Mesenchymal stem cell (in vitro differentiated cells and primary cell): ENCODE results near the gene GREB1L.

Experiments
- DNase-seq: peaks from one replicate; pipeline ENCODE4 v3.0.0-alpha.2; 2013
- H2AFZ ChIP-seq: one replicate; pipeline ENCODE4 v1.6.1; 2013; ENCODE audit warnings: low read depth, mild to moderate bottlenecking, control low read depth, inconsistent platforms, low read length, moderate library complexity
- H2AK5ac ChIP-seq: 2 replicates; pipeline ENCODE4 v1.6.1; 2013; ENCODE audit warnings: low read length, moderate library complexity, mild to moderate bottlenecking, inconsistent platforms; ENCODE audit not compliant: severe bottlenecking
- H2BK120ac ChIP-seq: one replicate; pipeline ENCODE4 v1.6.1; 2013; ENCODE audit warnings: low read depth, mild to moderate bottlenecking, inconsistent platforms, low read length, moderate library complexity
- H2BK12ac ChIP-seq, 2 experiments: one replicate each; pipeline ENCODE4 v1.6.1; 2013; ENCODE audit warnings: inconsistent platforms in 2 of 2, low read length in 2 of 2, mild to moderate bottlenecking in 2 of 2, moderate library complexity in 2 of 2, control low read depth in 1 of 2
- H2BK15ac ChIP-seq: one replicate; pipeline ENCODE4 v1.6.1; 2013; ENCODE audit warnings: mild to moderate bottlenecking, low read depth, inconsistent platforms; ENCODE audit not compliant: poor library complexity, severe bottlenecking
- H2BK5ac ChIP-seq: 2 replicates; pipeline ENCODE4 v1.6.1; 2013; ENCODE audit warnings: low read depth, mild to moderate bottlenecking, low read length, control low read depth, inconsistent platforms; ENCODE audit not compliant: poor library complexity, severe bottlenecking
- H3K14ac ChIP-seq, 2 experiments: one replicate each; pipeline ENCODE4 v1.6.1; 2013; ENCODE audit warnings: inconsistent platforms in 2 of 2, low read length in 2 of 2, control low read depth in 1 of 2, mild to moderate bottlenecking in 1 of 2, moderate library complexity in 1 of 2
- H3K18ac ChIP-seq, 2 experiments: one replicate each; pipeline ENCODE4 v1.6.1; 2013; ENCODE audit warnings: inconsistent platforms in 2 of 2, low read length in 2 of 2, control low read depth in 1 of 2, low read depth in 1 of 2, mild to moderate bottlenecking in 1 of 2
- H3K23ac ChIP-seq, 2 experiments: one replicate each; pipeline ENCODE4 v1.6.1; 2013; ENCODE audit warnings: inconsistent platforms in 2 of 2, low read length in 2 of 2, mild to moderate bottlenecking in 2 of 2, moderate library complexity in 2 of 2, control low read depth in 1 of 2
- H3K27ac ChIP-seq: 2 replicates; pipeline ENCODE4 v1.5.1; 2013; ENCODE audit warnings: mild to moderate bottlenecking, moderate library complexity, low read length, control low read depth, inconsistent platforms; ENCODE audit not compliant: poor library complexity, severe bottlenecking
- H3K27me3 ChIP-seq, 2 experiments: 2 replicates each; pipeline versions ENCODE4 v1.6.1 to v1.7.0; 2013; ENCODE audit warnings: low read length in 2 of 2, mild to moderate bottlenecking in 2 of 2, moderate library complexity in 2 of 2, control low read depth in 1 of 2, inconsistent platforms in 1 of 2; ENCODE audit not compliant: control insufficient read depth in 1 of 2, insufficient read depth in 1 of 2
- H3K36me3 ChIP-seq, 2 experiments: 2 replicates each; pipeline versions ENCODE4 v1.6.1 to v1.7.0; 2013; ENCODE audit warnings: low read length in 2 of 2, control low read depth in 1 of 2, inconsistent platforms in 1 of 2, low read depth in 1 of 2, mild to moderate bottlenecking in 1 of 2; ENCODE audit not compliant: insufficient read depth in 2 of 2, control insufficient read depth in 1 of 2
- H3K4ac ChIP-seq, 2 experiments: one replicate each; pipeline ENCODE4 v1.6.1; 2013; ENCODE audit warnings: inconsistent platforms in 2 of 2, low read length in 2 of 2, mild to moderate bottlenecking in 2 of 2, moderate library complexity in 2 of 2, control low read depth in 1 of 2, low read depth in 1 of 2
- H3K4me1 ChIP-seq: 2 replicates; pipeline ENCODE4 v1.6.1; 2013; ENCODE audit warnings: low read depth, low read length, control low read depth; ENCODE audit not compliant: control insufficient read depth, insufficient read depth
- H3K4me2 ChIP-seq: 2 replicates; pipeline ENCODE4 v1.6.1; 2013; ENCODE audit warnings: low read length, mild to moderate bottlenecking, inconsistent platforms; ENCODE audit not compliant: poor library complexity, severe bottlenecking
- H3K4me3 ChIP-seq, 2 experiments: 2 replicates each; pipeline versions ENCODE4 v1.5.1 to v1.7.0; 2013; ENCODE audit warnings: low read length in 2 of 2, mild to moderate bottlenecking in 2 of 2, control low read depth in 1 of 2, low read depth in 1 of 2; ENCODE audit not compliant: insufficient read depth in 1 of 2
- H3K79me1 ChIP-seq: replicated peaks from 2 replicates; pipeline ENCODE4 v1.6.1; 2013; ENCODE audit warnings: mild to moderate bottlenecking, control low read depth, low read length, inconsistent platforms; ENCODE audit not compliant: poor library complexity, severe bottlenecking
- H3K9ac ChIP-seq: 2 replicates; pipeline ENCODE4 v1.7.0; 2013; ENCODE audit warnings: mild to moderate bottlenecking, low read length, moderate library complexity
- H3K9me3 ChIP-seq: 2 replicates; pipeline ENCODE4 v1.7.0; 2013; ENCODE audit warnings: mild to moderate bottlenecking, low read length; ENCODE audit not compliant: control insufficient read depth
- H4K8ac ChIP-seq: one replicate; pipeline ENCODE4 v1.6.1; 2013; ENCODE audit warnings: inconsistent platforms, mild to moderate bottlenecking, low read length, moderate library complexity
- H4K91ac ChIP-seq: one replicate; pipeline ENCODE4 v1.6.1; 2013; ENCODE audit warnings: mild to moderate bottlenecking, low read length, inconsistent platforms
- WGBS: methylation state at CpG from one replicate; pipeline ENCODE4 v1.1.7; 2013; ENCODE audit warnings: mixed read lengths; 5-methylcytosine and 5-hydroxymethylcytosine counted together

GREB1L gene

DNA sequence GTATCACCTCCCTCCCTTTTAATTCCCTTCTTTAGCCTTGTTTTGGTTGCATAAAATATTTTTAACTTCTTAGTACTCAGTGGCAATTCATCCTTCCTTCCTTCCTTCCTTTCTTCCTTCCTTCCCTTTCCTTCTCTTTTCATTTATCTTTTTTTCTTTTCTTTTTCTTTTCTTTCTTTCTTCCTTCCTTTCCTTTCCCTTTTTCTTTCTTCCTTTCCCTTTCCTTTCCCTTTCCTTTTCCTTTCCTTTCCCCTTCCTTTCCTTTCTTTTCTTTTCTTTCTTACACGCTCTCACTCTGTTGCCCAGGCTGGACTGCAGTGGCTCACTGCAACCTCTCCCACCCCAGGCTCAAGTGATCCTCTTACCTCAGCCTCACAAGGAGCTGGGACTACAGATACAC, 160.2 kb downstream of the GREB1L start:
- H4K91ac ChIP-seq = no peak overlapping the region
- no peak overlapping the region for H2BK12ac ChIP-seq
- H2BK5ac ChIP-seq = no peak overlapping the region
- no peak overlapping the region for H3K18ac ChIP-seq
- H2AK5ac ChIP-seq = no peak overlapping the region
- no peak overlapping the region for H2BK120ac ChIP-seq
- no peak for DNase-seq
- no peak overlapping the region for H2BK15ac ChIP-seq
- H3K14ac ChIP-seq = no peak overlapping the region
- H3K4me3 ChIP-seq = no peak overlapping the region
- no peaks in the 10 kb centered on the region for H3K36me3 ChIP-seq
- H3K27ac ChIP-seq = no peak overlapping the region
- H2AFZ ChIP-seq = no peak overlapping the region
- H3K4me1 ChIP-seq = no peaks in the 10 kb centered on the region
- no peak overlapping the region for H3K4ac ChIP-seq
- no peak overlapping the region for H3K23ac ChIP-seq
- H4K8ac ChIP-seq = no peak overlapping the region
- no peaks in the 10 kb centered on the region for H3K79me1 ChIP-seq
- no peak overlapping the region for H3K9ac ChIP-seq
- no peaks in the 10 kb centered on the region for H3K27me3 ChIP-seq
- 91% methylated on average over 1 of the region's 1 CpG for WGBS
- no peak overlapping the region for H3K4me2 ChIP-seq
- H3K9me3 ChIP-seq = no peaks in the 10 kb centered on the region

DNA sequence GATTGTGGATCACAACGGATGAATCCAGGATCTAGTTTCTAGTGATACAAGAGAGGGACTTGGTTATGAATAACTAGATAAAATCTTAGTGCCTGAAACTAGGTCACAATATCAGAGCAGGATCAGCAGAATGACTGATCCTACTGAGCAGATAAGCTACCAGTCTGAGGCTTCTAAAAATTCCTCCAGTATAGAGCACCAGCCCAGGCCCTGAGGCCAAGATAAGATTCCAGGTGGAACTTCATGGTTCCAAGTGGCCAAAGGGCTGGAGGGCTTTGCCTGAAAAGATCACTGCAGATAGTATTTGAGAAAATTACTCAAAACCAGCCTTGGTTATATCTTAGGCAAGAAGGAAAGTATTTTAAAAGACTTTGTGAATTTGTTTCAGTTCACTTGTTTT, 162.4 kb downstream of the GREB1L start:
- Histone ChIP-seq H2BK5ac (no peak overlapping the region), H2BK12ac (no peak overlapping the region), H3K9ac (no peak overlapping the region), H3K14ac (no peak overlapping the region), H3K9me3 (no peaks in the 10 kb centered on the region), H3K23ac (no peak overlapping the region), H2BK15ac (no peak overlapping the region), H3K27ac (no peak overlapping the region), H4K91ac (no peak overlapping the region), H4K8ac (no peak overlapping the region), H2AFZ (no peak overlapping the region), H3K4ac (no peak overlapping the region), H3K4me1 (no peaks in the 10 kb centered on the region), H3K79me1 (no peaks in the 10 kb centered on the region), H3K4me3 (no peak overlapping the region), H3K4me2 (no peak overlapping the region), H2BK120ac (no peak overlapping the region), H3K27me3 (no peaks in the 10 kb centered on the region), H3K36me3 (no peaks in the 10 kb centered on the region), H2AK5ac (no peak overlapping the region), H3K18ac (no peak overlapping the region)
- no peak for DNase-seq
- 77% methylated on average over 1 of the region's 1 CpG for WGBS

DNA sequence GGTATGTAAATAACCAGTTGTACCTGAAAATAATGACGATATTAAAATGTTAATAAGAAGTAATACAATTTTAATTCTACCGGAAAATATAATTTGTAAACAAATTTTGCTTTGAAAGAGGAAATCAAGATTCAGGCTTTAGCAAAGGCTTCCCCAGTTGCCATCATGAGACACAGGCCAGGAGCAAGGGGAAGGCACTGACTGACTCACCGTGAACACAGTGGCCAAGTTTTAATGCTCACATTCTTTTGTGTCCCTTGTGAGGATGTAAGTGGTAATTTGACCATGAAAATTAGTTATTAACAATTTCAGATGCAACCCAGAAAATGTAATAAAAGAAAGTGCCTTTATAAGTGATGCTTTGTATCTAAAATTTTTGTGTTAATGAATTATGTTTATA, 164.1 kb downstream of the GREB1L start:
- no peak for DNase-seq
- H2AFZ ChIP-seq = no peak overlapping the region
- 92% methylated on average over 2 of the region's 3 CpGs for WGBS
- no peak overlapping the region for H3K4ac ChIP-seq
- H2BK5ac ChIP-seq = no peak overlapping the region
- H3K79me1 ChIP-seq = no peaks in the 10 kb centered on the region
- no peak overlapping the region for H4K8ac ChIP-seq
- H2BK120ac ChIP-seq = no peak overlapping the region
- no peaks in the 10 kb centered on the region for H3K9me3 ChIP-seq
- no peak overlapping the region for H2BK15ac ChIP-seq
- H3K4me2 ChIP-seq = no peak overlapping the region
- no peak overlapping the region for H2BK12ac ChIP-seq
- no peak overlapping the region for H4K91ac ChIP-seq
- H3K14ac ChIP-seq = no peak overlapping the region
- no peak overlapping the region for H3K23ac ChIP-seq
- H3K9ac ChIP-seq = peak overlapping the region; percentile 24
- H3K4me1 ChIP-seq = no peaks in the 10 kb centered on the region
- H3K27me3 ChIP-seq = no peaks in the 10 kb centered on the region
- no peak overlapping the region for H3K27ac ChIP-seq
- H3K36me3 ChIP-seq = no peaks in the 10 kb centered on the region
- no peak overlapping the region for H2AK5ac ChIP-seq
- H3K18ac ChIP-seq = no peak overlapping the region
- H3K4me3 ChIP-seq = no peak overlapping the region

DNA sequence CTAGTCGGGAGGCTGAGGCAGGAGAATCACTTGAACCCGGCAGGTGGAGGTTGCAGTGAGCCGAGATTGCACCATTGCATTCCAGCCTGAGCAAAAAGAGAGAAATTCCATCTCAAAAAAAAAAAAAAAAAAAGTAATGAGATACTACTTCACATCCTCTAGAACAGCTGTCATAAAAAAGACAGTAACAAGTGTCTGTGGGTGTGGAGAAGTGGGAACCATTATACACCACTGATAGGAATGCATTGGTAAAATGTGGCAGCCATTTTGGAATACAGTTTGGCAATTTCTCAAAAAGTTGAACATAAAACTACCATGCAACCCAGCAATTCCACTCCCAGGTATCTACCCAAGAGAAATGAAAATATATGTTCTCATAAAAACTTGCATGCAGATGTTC, 166.6 kb downstream of the GREB1L start:
- no peak overlapping the region for H2BK5ac ChIP-seq
- no peak overlapping the region for H2BK120ac ChIP-seq
- H3K4ac ChIP-seq = no peak overlapping the region
- no peak overlapping the region for H3K18ac ChIP-seq
- no peak overlapping the region for H3K14ac ChIP-seq
- no peak overlapping the region for H2BK15ac ChIP-seq
- DNase-seq = no peak
- no peaks in the 10 kb centered on the region for H3K79me1 ChIP-seq
- H3K36me3 ChIP-seq = no peaks in the 10 kb centered on the region
- no peak overlapping the region for H3K4me3 ChIP-seq
- no peak overlapping the region for H3K23ac ChIP-seq
- peaks cover 2% of the 10 kb centered on the region for H3K4me1 ChIP-seq
- no peak overlapping the region for H4K91ac ChIP-seq
- no peak overlapping the region for H3K4me2 ChIP-seq
- no peak overlapping the region for H3K27ac ChIP-seq
- H3K27me3 ChIP-seq = no peaks in the 10 kb centered on the region
- no peaks in the 10 kb centered on the region for H3K9me3 ChIP-seq
- H3K9ac ChIP-seq = no peak overlapping the region
- H4K8ac ChIP-seq = no peak overlapping the region
- 100% methylated on average over 1 of the region's 3 CpGs for WGBS
- no peak overlapping the region for H2BK12ac ChIP-seq
- no peak overlapping the region for H2AFZ ChIP-seq
- H2AK5ac ChIP-seq = no peak overlapping the region
